Endothelial cell of umbilical vein (primary cell): ENCODE results near the gene SLC25A15. TPM values are rescaled to one million over a fixed set of nuclear protein-coding genes. Genes with fewer than 3 reads are reported as not detected.

Experiments
- BruUV-seq: library from RNA; stranded (reverse); fragments of 400-500 nt; replicated peaks from 2 replicates; lab custom pipeline; 2021; lab: Mats Ljungman, UMichigan
- CTCF ChIA-PET: fragments of 300-600, 350-600 bp; sonication (Branson Sonifier 250); formaldehyde crosslinking; loops from one replicate; lab custom pipeline; 2021; ENCODE audit warnings: antibody characterized with exemption, inconsistent platforms; lab: Charles Lee
- POLR2A ChIA-PET: fragments of 300-600, 350-600 bp; sonication (Branson Sonifier 250); formaldehyde crosslinking; loops from one replicate; lab custom pipeline; 2021; ENCODE audit warnings: antibody characterized with exemption, inconsistent platforms; lab: Charles Lee
- DNase-seq: peaks from one replicate; pipeline ENCODE4 v3.0.0-alpha.2; 2011; ENCODE audit warnings: low read depth, low spot score
- FAIRE-seq: peaks from 2 replicates; lab custom pipeline; 2011; peaks lifted over from hg19 to GRCh38; lab: Jason Lieb, UNC
- H2AFZ ChIP-seq: 2 replicates; pipeline ENCODE4 v1.6.0; 2012; ENCODE audit warnings: low read depth, low read length, control low read depth, inconsistent platforms
- H3K27ac ChIP-seq: 2 replicates; pipeline ENCODE4 v1.5.1; 2011; ENCODE audit warnings: low read depth, mild to moderate bottlenecking, control low read depth, low read length, moderate library complexity; ENCODE audit not compliant: insufficient read depth
- H3K27me3 ChIP-seq, 2 experiments: 2 replicates each; pipeline versions ENCODE4 v1.6.0 to v1.6.1; 2011; ENCODE audit warnings: low read length in 2 of 2, mixed read lengths in 1 of 2; ENCODE audit not compliant: control insufficient read depth in 2 of 2, insufficient read depth in 2 of 2
- H3K36me3 ChIP-seq, 2 experiments: 2 replicates in 1 of 2; 3 replicates in 1 of 2; pipeline ENCODE4 v1.5.1; 2011; ENCODE audit warnings: low read length in 2 of 2, mild to moderate bottlenecking in 1 of 2, moderate library complexity in 1 of 2; ENCODE audit not compliant: control insufficient read depth in 2 of 2, insufficient read depth in 2 of 2; ENCODE audit errors: extremely low read depth in 1 of 2
- H3K4me1 ChIP-seq: 3 replicates; pipeline ENCODE4 v1.5.1; 2011; ENCODE audit warnings: mild to moderate bottlenecking, low read length; ENCODE audit not compliant: control insufficient read depth, insufficient read depth; ENCODE audit errors: extremely low read depth
- H3K4me2 ChIP-seq: 2 replicates; pipeline ENCODE4 v1.6.1; 2011; ENCODE audit warnings: low read length, control low read depth, mixed read lengths; ENCODE audit not compliant: insufficient read depth
- H3K4me3 ChIP-seq, 3 experiments: fragments of 200-600 bp in 1 of 3; sonication (generic), shearing (Covaris generic) in 1 of 3; replicated peaks in 1 of 3; 2 replicates each; pipeline ENCODE4 v1.5.1; 2011 to 2016; ENCODE audit warnings: control low read depth in 3 of 3, low read length in 3 of 3, mild to moderate bottlenecking in 2 of 3, inconsistent platforms in 1 of 3, low read depth in 1 of 3, moderate library complexity in 1 of 3; ENCODE audit not compliant: insufficient read depth in 1 of 3
- H3K79me2 ChIP-seq: 2 replicates; pipeline ENCODE4 v1.6.0; 2012; ENCODE audit warnings: low read length, inconsistent platforms; ENCODE audit not compliant: control insufficient read depth, insufficient read depth
- H3K9ac ChIP-seq: replicated peaks from 2 replicates; pipeline ENCODE3; 2011; ENCODE audit warnings: low read length, control low read depth; ENCODE audit not compliant: insufficient read depth; ENCODE audit errors: extremely low read depth
- H3K9me1 ChIP-seq: replicated peaks from 3 replicates; pipeline ENCODE4 v1.6.0; 2011; ENCODE audit warnings: mild to moderate bottlenecking, low read length; ENCODE audit not compliant: control insufficient read depth, insufficient read depth; ENCODE audit errors: extremely low read depth
- H3K9me3 ChIP-seq: replicated peaks from 2 replicates; pipeline ENCODE4 v1.5.1; 2012; ENCODE audit warnings: low read length, inconsistent platforms; ENCODE audit not compliant: control insufficient read depth, insufficient read depth
- H4K20me1 ChIP-seq: replicated peaks from 2 replicates; pipeline ENCODE3; 2011; ENCODE audit warnings: mild to moderate bottlenecking, low read length; ENCODE audit not compliant: control insufficient read depth, insufficient read depth; ENCODE audit errors: extremely low read depth
- EZH2 ChIP-seq: IDR thresholded peaks from 2 replicates; pipeline ENCODE4 v1.6.1; 2012; ENCODE audit warnings: borderline replicate concordance, low read depth, mild to moderate bottlenecking, moderate library complexity, low read length, inconsistent platforms; ENCODE audit not compliant: severe bottlenecking
- FOS ChIP-seq: IDR thresholded peaks from 2 replicates; pipeline ENCODE4 v1.6.1; 2011; ENCODE audit warnings: mild to moderate bottlenecking, low read length, moderate library complexity, borderline replicate concordance; ENCODE audit not compliant: insufficient read depth
- GATA2 ChIP-seq: IDR thresholded peaks from 2 replicates; pipeline ENCODE4 v1.7.0; 2011; ENCODE audit warnings: low read depth, mild to moderate bottlenecking, moderate library complexity, mixed read lengths, low read length; ENCODE audit not compliant: insufficient read length, insufficient read depth
- JUN ChIP-seq: IDR thresholded peaks from 2 replicates; pipeline ENCODE4 v1.6.1; 2011; ENCODE audit warnings: borderline replicate concordance, low read depth; ENCODE audit not compliant: insufficient read length, insufficient read depth
- MYC ChIP-seq: IDR thresholded peaks from one replicate; pipeline ENCODE4 v1.6.1; 2011; ENCODE audit warnings: mild to moderate bottlenecking, low read depth, low read length
- POLR2A ChIP-seq: IDR thresholded peaks from 2 replicates; pipeline ENCODE4 v1.6.1; 2012; ENCODE audit warnings: low read depth, mild to moderate bottlenecking, control low read depth, low read length
- POLR2AphosphoS5 ChIP-seq: IDR thresholded peaks from 2 replicates; pipeline ENCODE4 v1.6.1; 2012; ENCODE audit warnings: low read depth, mild to moderate bottlenecking, control low read depth, low read length, moderate library complexity; ENCODE audit not compliant: insufficient read depth
- dilution Hi-C: fragments of 300-500 bp; cut with MboI; formaldehyde crosslinking; loops from one replicate; pipeline ENCODE4 v1.15.0; 2019; ENCODE audit warnings: low sequenced_read_pairs; ENCODE audit not compliant: extremely low pct_ligation_motif_present
- intact Hi-C: fragments of 100-400 bp; cut with micrococcal nuclease; formaldehyde crosslinking; loops from one replicate; pipeline ENCODE4 v1.10.0; 2022
- polyA plus RNA-seq, 4 experiments: library from polyadenylated mRNA; depleted of rRNA in 3 of 4; stranded (reverse) in 3 of 4; unstranded in 1 of 4; fragments of >200 nt; gene quantifications; 2 replicates each; pipeline versions ENCODE4 v1.2.1 to v1.2.3, GENCODE V29; 2011 to 2012; ENCODE audit warnings: missing spikeins in 1 of 4
- total RNA-seq: library from RNA; stranded (reverse); gene quantifications from 2 replicates; pipeline ENCODE4 v1.2.3, GENCODE V29; 2021
- TF ChIP-seq, protein P1 (sequence below), 2 donors: IDR thresholded peaks; 1 replicate in 1 of 2; 2 replicates in 1 of 2; pipeline ENCODE4 v1.5.1; 2011; ENCODE audit warnings: low read length in 2 of 2, mild to moderate bottlenecking in 2 of 2, moderate library complexity in 2 of 2, control low read depth in 1 of 2, inconsistent platforms in 1 of 2, low read depth in 1 of 2; ENCODE audit not compliant: insufficient read depth in 1 of 2; ENCODE audit errors: extremely low read depth in 1 of 2
- TF ChIP-seq, protein P2 (sequence below): IDR thresholded peaks from 2 replicates; pipeline ENCODE4 v1.6.1; 2011; ENCODE audit not compliant: insufficient read depth, insufficient read length

The SLC25A15 gene
- total and polyA plus RNA-seq, 2 donors (not counting 3 experiments of a cell fraction or from before 2014, with no cell fraction given) = 6.8 to 11.5 TPM

DNA sequence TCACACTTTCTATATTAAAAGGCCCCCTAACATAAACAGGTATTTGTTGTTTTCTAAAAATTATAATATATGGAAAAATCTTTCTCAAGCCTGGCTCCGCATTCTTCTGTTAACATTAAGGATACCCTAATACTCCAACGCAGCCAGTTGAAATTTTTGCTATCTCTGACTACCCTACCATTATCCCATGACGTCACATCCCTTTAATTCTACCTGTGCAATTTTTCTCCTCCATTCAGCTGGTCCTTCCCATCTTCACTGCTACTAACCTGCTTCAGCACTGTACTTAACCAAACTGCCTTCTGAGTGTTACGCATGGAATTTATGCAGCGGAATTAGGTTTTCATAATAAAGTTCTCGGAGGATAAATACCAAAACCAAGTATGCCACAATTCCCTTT lies 19.4 kb upstream of the SLC25A15 start:
- FAIRE-seq (no peak), DNase-seq (no peak)
- H3K9me1 ChIP-seq = no peaks in the 10 kb centered on the region
- H4K20me1 ChIP-seq = no peaks in the 10 kb centered on the region
- POLR2A ChIA-PET = no interaction called here
- H2AFZ ChIP-seq = no peak overlapping the region
- intact Hi-C loops = loop anchor here (10.0 kb wide), 5 partner anchors 295 to 1735 kb away; partner anchors contain the start of genes NHLRC3, PROSER1 and WBP4
- H3K36me3 ChIP-seq = no peaks in the 10 kb centered on the region
- peak overlapping the region; percentile 94 for H3K9ac ChIP-seq
- H3K27me3 ChIP-seq = no peaks in the 10 kb centered on the region
- dilution Hi-C loops = loop anchor here (10.0 kb wide), 1 partner anchor 75 kb away; no protein-coding TSS in a partner anchor
- peak overlapping the region; percentile 71 to 91 (median 77) for H3K4me3 ChIP-seq
- peaks cover 12% of the 10 kb centered on the region for H3K79me2 ChIP-seq
- TF ChIP-seq JUN (no peak), EZH2 (no peak), FOS (no peak), MYC (no peak), POLR2AphosphoS5 (no peak), POLR2A (no peak), GATA2 (no peak)
- TF ChIP-seq, protein P1, sequence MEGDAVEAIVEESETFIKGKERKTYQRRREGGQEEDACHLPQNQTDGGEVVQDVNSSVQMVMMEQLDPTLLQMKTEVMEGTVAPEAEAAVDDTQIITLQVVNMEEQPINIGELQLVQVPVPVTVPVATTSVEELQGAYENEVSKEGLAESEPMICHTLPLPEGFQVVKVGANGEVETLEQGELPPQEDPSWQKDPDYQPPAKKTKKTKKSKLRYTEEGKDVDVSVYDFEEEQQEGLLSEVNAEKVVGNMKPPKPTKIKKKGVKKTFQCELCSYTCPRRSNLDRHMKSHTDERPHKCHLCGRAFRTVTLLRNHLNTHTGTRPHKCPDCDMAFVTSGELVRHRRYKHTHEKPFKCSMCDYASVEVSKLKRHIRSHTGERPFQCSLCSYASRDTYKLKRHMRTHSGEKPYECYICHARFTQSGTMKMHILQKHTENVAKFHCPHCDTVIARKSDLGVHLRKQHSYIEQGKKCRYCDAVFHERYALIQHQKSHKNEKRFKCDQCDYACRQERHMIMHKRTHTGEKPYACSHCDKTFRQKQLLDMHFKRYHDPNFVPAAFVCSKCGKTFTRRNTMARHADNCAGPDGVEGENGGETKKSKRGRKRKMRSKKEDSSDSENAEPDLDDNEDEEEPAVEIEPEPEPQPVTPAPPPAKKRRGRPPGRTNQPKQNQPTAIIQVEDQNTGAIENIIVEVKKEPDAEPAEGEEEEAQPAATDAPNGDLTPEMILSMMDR (IDR thresholded peaks at IDR 0.05; ENCODE audit: extremely low read depth in 1 of 2, insufficient read depth in 1 of 2, low read depth in 1 of 2, low read length in 2 of 2) = no peak
- TF ChIP-seq, protein P2, sequence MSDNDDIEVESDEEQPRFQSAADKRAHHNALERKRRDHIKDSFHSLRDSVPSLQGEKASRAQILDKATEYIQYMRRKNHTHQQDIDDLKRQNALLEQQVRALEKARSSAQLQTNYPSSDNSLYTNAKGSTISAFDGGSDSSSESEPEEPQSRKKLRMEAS = no peak
- CTCF ChIA-PET = no interaction called here
- no peak overlapping the region for H3K27ac ChIP-seq
- peak overlapping the region; percentile 87 for H3K4me2 ChIP-seq
- no TSS peak for BruUV-seq
- peaks cover 6% of the 10 kb centered on the region for H3K4me1 ChIP-seq
- H3K9me3 ChIP-seq = no peaks in the 10 kb centered on the region
